Activated naive CD8-positive, alpha-beta T cell (primary cell): Measurements from ENCODE around the gene CST5.
"Not testable (repeated sequence)": the region's sequence is repeated elsewhere in the genome, so short reads cannot be mapped to it uniquely, and the experiment has no call there.

Experiments
- H3K27ac Mint-ChIP-seq: one replicate; pipeline ENCODE4 v1.8.0; 2021; ENCODE audit warnings: mixed read lengths
- H3K27me3 Mint-ChIP-seq: one replicate; pipeline ENCODE4 v1.8.0; 2021; ENCODE audit warnings: mixed read lengths
- H3K36me3 Mint-ChIP-seq: one replicate; pipeline ENCODE4 v1.8.0; 2021; ENCODE audit warnings: mixed read lengths
- H3K4me1 Mint-ChIP-seq: one replicate; pipeline ENCODE4 v1.8.0; 2021; ENCODE audit warnings: low read depth, mixed read lengths
- H3K4me3 Mint-ChIP-seq: one replicate; pipeline ENCODE4 v1.8.0; 2021; ENCODE audit warnings: mild to moderate bottlenecking, mixed read lengths
- H3K9me3 Mint-ChIP-seq: one replicate; pipeline ENCODE4 v1.8.0; 2021; ENCODE audit warnings: low read depth, mixed read lengths

Gene CST5

GRCh38 chr20:23877524-23877923 lies 2.0 kb downstream of the CST5 start:
- Mint-ChIP-seq H3K4me1 (peaks cover 4% of the 10 kb centered on the region), H3K27me3 (peaks cover 2% of the 10 kb centered on the region), H3K9me3 (no peaks in the 10 kb centered on the region), H3K36me3 (no peaks in the 10 kb centered on the region), H3K27ac (no peak overlapping the region), H3K4me3 (no peak overlapping the region)

GRCh38 chr20:23875606-23876237 lies 3.8 kb downstream of the CST5 start:
- Mint-ChIP-seq H3K4me1 (peaks cover 4% of the 10 kb centered on the region), H3K27ac (no peak overlapping the region), H3K9me3 (no peaks in the 10 kb centered on the region), H3K4me3 (no peak overlapping the region), H3K36me3 (no peaks in the 10 kb centered on the region), H3K27me3 (peaks cover 4% of the 10 kb centered on the region)

DNA sequence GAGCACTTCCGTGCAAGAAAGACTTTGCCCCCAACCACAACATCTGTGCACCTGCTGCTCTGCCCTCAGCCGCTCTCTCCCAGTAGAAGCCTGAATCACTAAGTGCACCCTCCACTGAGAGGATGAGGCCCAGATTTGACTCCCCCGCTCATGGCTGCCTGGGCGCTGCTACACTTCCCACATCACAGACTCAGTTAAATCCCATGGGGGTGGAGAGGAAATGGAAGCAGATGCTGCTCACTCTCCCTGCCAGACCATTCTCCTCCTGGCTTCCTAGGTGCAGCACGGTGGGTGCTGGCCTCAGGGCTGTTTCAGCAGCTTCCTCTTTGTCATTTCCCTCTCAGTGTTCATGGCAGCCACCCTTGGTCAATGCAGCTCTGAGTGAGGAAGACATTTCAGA lies 4.8 kb downstream of the CST5 start:
- peaks cover 4% of the 10 kb centered on the region for H3K4me1 Mint-ChIP-seq
- no peaks in the 10 kb centered on the region for H3K36me3 Mint-ChIP-seq
- H3K27ac Mint-ChIP-seq, result no peak overlapping the region
- no peaks in the 10 kb centered on the region for H3K9me3 Mint-ChIP-seq
- no peak overlapping the region for H3K4me3 Mint-ChIP-seq
- H3K27me3 Mint-ChIP-seq, result peaks cover 4% of the 10 kb centered on the region

DNA sequence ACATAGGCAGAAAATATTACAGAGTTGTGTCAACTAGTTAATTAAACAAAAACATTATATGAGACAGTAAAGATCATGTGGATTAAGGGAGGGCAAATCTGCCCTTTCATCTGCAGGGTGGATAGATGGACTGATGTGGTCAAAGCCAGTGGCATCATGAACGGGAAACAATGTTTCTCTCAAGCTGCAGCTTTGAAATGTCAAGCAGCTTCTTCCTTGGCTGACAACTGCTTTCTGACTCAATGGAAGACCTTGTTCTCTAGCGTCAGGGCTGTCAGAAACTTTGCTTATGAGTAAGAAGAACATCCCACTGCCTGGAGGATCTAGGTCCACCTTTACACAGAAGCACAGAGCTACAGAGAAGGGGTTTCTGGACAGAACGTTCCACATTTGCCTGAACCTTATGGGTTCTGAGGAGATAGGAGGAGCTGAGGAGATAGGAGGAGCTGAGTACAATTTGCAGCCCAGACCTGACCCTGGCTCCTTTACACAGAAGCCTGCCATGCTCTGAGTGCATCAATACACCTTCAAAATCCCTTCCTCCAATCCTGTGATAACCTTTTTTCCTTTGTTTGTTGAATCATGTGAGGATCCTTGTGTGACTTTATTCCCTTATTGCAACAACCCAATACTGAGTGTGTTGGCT lies 6.1 kb downstream of the CST5 start:
- no peak overlapping the region for H3K4me3 Mint-ChIP-seq
- H3K27me3 Mint-ChIP-seq, result peaks cover 4% of the 10 kb centered on the region
- no peaks in the 10 kb centered on the region for H3K9me3 Mint-ChIP-seq

GRCh38 chr20:23872065-23872464 lies 7.5 kb downstream of the CST5 start:
- H3K36me3 Mint-ChIP-seq, result no peaks in the 10 kb centered on the region
- peaks cover 8% of the 10 kb centered on the region for H3K27me3 Mint-ChIP-seq
- no peak overlapping the region for H3K27ac Mint-ChIP-seq
- H3K4me1 Mint-ChIP-seq, result peaks cover 4% of the 10 kb centered on the region
- H3K4me3 Mint-ChIP-seq, result no peak overlapping the region
- H3K9me3 Mint-ChIP-seq, result no peaks in the 10 kb centered on the region

More for the DNA sequence above, 6.1 kb downstream of the CST5 start:
- Mint-ChIP-seq H3K4me1 (peaks cover 4% of the 10 kb centered on the region), H3K36me3 (no peaks in the 10 kb centered on the region), H3K27ac (no peak overlapping the region)

GRCh38 chr20:23870461-23870860 lies 9.1 kb downstream of the CST5 start:
- Mint-ChIP-seq H3K27ac (no peak overlapping the region), H3K36me3 (no peaks in the 10 kb centered on the region), H3K4me1 (peaks cover 4% of the 10 kb centered on the region), H3K4me3 (no peak overlapping the region), H3K27me3 (peaks cover 8% of the 10 kb centered on the region), H3K9me3 (no peaks in the 10 kb centered on the region)

GRCh38 chr20:23869520-23869919 lies 10.0 kb downstream of the CST5 start:
- peaks cover 4% of the 10 kb centered on the region for H3K4me1 Mint-ChIP-seq
- no peaks in the 10 kb centered on the region for H3K9me3 Mint-ChIP-seq
- H3K27ac Mint-ChIP-seq, result no peak overlapping the region
- H3K27me3 Mint-ChIP-seq, result peaks cover 8% of the 10 kb centered on the region
- no peak overlapping the region for H3K4me3 Mint-ChIP-seq
- no peaks in the 10 kb centered on the region for H3K36me3 Mint-ChIP-seq

- peaks cover 3% of the 10 kb centered on the region for H3K4me1 Mint-ChIP-seq
- no peak overlapping the region for H3K4me3 Mint-ChIP-seq
- peaks cover 8% of the 10 kb centered on the region for H3K27me3 Mint-ChIP-seq
- H3K27ac Mint-ChIP-seq, result no peak overlapping the region
- H3K36me3 Mint-ChIP-seq, result no peaks in the 10 kb centered on the region
- no peaks in the 10 kb centered on the region for H3K9me3 Mint-ChIP-seq
Observed at GRCh38 chr20:23868321-23868720, 11.2 kb downstream of the CST5 start.

DNA sequence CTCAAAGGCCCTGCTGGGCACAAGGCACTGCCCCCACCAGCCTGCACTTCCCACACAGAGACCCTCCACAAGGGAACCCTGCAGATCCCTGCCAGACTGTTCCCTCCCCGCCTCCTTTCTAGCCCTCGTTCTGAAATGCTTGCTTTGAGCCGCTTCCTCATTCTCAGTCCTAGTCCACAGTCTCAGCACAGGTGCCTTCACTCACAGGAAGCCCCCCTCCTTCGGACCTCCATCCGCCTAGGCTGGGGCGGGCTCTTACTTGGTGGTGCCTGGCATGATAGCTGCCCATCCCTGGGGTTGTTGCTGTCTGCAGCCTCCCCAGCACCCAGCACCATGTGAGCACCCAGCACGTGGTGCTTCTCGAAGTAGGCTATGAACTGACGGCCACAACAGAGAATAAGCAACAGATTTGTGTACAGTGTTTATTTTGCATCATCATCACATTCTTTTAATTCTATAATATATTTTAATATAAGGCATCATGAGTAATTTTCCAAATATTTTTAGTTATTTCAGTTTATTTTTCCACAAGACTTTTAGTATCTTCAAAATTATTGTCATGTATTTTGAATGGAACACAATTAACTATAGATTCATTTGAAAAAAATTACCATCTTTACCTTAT lies 12.3 kb downstream of the CST5 start:
- no peaks in the 10 kb centered on the region for H3K4me1 Mint-ChIP-seq
- H3K4me3 Mint-ChIP-seq, result no peak overlapping the region
- no peaks in the 10 kb centered on the region for H3K36me3 Mint-ChIP-seq
- H3K27ac Mint-ChIP-seq, result no peak overlapping the region
- no peaks in the 10 kb centered on the region for H3K9me3 Mint-ChIP-seq
- peaks cover 5% of the 10 kb centered on the region for H3K27me3 Mint-ChIP-seq

DNA sequence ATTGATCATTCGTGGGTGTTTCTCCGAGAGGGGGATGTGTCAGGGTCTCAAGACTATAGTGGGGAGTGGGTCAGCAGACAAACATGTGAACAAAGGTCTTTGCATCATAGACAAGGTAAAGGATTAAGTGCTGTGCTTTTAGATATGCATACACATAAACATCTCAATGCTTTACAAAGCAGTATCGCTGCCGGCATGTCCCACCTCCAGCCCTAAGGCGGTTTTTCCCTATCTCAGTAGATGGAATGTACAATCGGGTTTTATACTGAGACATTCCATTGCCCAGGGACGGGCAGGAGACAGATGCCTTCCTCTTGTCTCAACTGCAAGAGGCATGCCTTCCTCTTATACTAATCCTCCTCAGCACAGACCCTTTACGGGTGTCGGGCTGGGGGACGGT lies 18.8 kb downstream of the CST5 start:
- H3K36me3 Mint-ChIP-seq, H3K27me3 Mint-ChIP-seq, H3K9me3 Mint-ChIP-seq, H3K4me3 Mint-ChIP-seq, H3K27ac Mint-ChIP-seq, H3K4me1 Mint-ChIP-seq: not testable (repeated sequence)

GRCh38 chr20:23857962-23858595 lies 21.5 kb downstream of the CST5 start:
- Mint-ChIP-seq H3K4me3 (no peak overlapping the region), H3K36me3 (no peaks in the 10 kb centered on the region), H3K4me1 (no peaks in the 10 kb centered on the region), H3K27me3 (peaks cover 1% of the 10 kb centered on the region), H3K9me3 (no peaks in the 10 kb centered on the region), H3K27ac (no peak overlapping the region)

DNA sequence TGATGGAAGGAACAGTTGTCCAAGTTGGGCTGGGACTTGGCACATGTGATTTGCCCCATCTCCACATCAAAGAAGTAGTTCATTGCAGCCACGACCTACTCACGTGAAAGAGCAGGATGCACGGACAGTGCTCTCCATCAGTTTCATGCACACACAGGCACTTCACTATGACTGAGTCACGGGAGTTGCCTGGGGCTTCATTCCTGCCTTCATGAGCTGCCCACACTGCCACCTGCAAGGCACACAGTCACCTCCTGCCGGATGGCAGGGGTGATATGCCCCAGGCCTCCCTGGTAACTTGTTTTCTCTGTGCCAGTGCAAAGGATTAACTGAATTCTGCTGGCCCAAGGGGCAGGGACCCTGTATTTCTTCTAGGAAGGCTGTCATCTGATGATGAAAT lies 22.8 kb downstream of the CST5 start:
- Mint-ChIP-seq H3K4me3 (no peak overlapping the region), H3K36me3 (no peaks in the 10 kb centered on the region), H3K9me3 (no peaks in the 10 kb centered on the region), H3K27me3 (peaks cover 1% of the 10 kb centered on the region), H3K27ac (no peak overlapping the region), H3K4me1 (no peaks in the 10 kb centered on the region)

DNA sequence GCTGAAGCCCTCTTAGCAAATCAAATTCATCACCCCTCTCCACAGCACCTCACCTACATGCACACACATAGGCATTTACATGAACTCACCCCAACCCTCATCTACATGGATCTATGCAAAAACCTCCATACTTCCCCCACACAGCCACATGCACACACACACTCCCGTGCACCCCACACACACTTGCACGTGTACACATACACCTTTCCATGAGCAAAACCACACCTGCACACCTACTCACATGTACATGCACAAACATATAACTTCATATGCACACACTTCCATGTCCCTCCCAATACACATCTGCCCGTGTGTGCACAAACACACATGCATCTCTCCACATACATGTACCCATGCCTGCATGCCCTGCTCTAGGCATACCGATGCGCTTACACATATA lies 23.3 kb downstream of the CST5 start:
- H3K9me3 Mint-ChIP-seq, result no peaks in the 10 kb centered on the region
- peaks cover 1% of the 10 kb centered on the region for H3K27me3 Mint-ChIP-seq
- H3K27ac Mint-ChIP-seq, result no peak overlapping the region
- H3K4me3 Mint-ChIP-seq, result no peak overlapping the region
- no peaks in the 10 kb centered on the region for H3K36me3 Mint-ChIP-seq
- no peaks in the 10 kb centered on the region for H3K4me1 Mint-ChIP-seq

DNA sequence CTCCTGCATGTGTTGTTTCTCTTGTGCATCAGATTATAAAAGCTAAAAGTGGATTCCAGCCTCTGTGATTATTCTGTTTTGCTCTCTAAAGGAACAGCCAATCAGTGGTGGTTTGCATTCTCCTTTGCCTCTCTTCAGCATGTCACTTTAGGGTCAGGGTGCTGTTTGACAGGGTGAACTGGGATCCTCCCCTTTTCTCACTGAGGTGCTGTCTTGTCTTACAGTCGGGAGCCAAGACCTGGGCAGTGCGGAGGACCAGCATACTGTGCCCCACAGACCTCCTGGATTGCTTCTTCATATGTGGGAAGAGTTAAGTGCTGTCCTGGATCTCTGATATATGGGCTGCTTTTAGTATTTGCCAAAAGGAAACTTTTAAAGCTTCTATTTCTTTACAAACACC lies 37.9 kb downstream of the CST5 start:
- Mint-ChIP-seq H3K4me3 (no peak overlapping the region), H3K27ac (no peak overlapping the region), H3K36me3 (no peaks in the 10 kb centered on the region), H3K27me3 (peaks cover 4% of the 10 kb centered on the region), H3K9me3 (peaks cover 8% of the 10 kb centered on the region), H3K4me1 (no peaks in the 10 kb centered on the region)

DNA sequence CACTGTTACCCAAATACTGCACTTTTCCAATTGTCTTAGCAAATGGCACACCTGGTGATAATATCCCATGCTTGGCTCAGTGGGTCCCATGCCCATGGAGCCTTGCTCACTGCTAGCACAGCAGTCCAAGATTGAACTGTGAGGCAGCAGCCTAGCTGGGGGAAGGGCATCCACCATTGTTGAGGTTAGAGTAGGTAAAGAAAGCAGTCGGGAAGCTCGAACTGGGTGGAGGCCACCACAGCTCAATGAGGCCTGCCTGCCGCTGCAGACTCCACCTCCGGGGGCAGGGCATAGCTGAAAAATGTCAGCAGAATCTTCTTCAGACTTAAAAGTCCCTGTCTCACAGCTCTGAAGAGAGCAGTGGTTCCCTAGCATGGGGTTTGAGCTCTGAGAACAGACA lies 43.8 kb downstream of the CST5 start:
- H3K4me1 Mint-ChIP-seq, result no peaks in the 10 kb centered on the region
- H3K27me3 Mint-ChIP-seq, result peaks cover 4% of the 10 kb centered on the region
- H3K4me3 Mint-ChIP-seq, result no peak overlapping the region
- no peaks in the 10 kb centered on the region for H3K36me3 Mint-ChIP-seq
- no peaks in the 10 kb centered on the region for H3K9me3 Mint-ChIP-seq
- H3K27ac Mint-ChIP-seq, result no peak overlapping the region
